HEK293T (cell line): ENCODE data around the gene SHISA7.

Experiments used
- CTCF ChIA-PET: fragments of 350-600 bp; formaldehyde crosslinking; extraction: SDS; loops from one replicate; lab custom pipeline; 2021; ENCODE audit warnings: antibody characterized with exemption, inconsistent platforms; lab: Yijun Ruan, JAX
- POLR2A ChIA-PET: fragments of 350-600 bp; formaldehyde crosslinking; extraction: SDS; loops from one replicate; lab custom pipeline; 2020; ENCODE audit warnings: antibody characterized with exemption, inconsistent platforms; lab: Yijun Ruan, JAX
- DNase-seq: peaks from one replicate; pipeline ENCODE4 v3.0.0; 2012; ENCODE audit warnings: mixed read lengths; ENCODE audit errors: extremely low spot score
- ARNT ChIP-seq: fragments of 450-650 bp; IDR thresholded peaks from 2 replicates; pipeline ENCODE4 v1.6.1; 2017; ENCODE audit warnings: mild to moderate bottlenecking
- BHLHE40 ChIP-seq: fragments of 450-650 bp; IDR thresholded peaks from 2 replicates; pipeline ENCODE4 v1.6.1; 2016; ENCODE audit warnings: mild to moderate bottlenecking, moderate library complexity, borderline replicate concordance
- CTBP1 ChIP-seq: fragments of 450-650 bp; IDR thresholded peaks from 2 replicates; pipeline ENCODE4 v1.6.1; 2016; ENCODE audit warnings: borderline replicate concordance
- ELF4 ChIP-seq: fragments of 450-650 bp; IDR thresholded peaks from 2 replicates; pipeline ENCODE4 v1.6.1; 2017; ENCODE audit warnings: antibody characterized with exemption
- FOXA1 ChIP-seq: fragments of 450-650 bp; IDR thresholded peaks from 2 replicates; pipeline ENCODE4 v1.6.1; 2016; ENCODE audit warnings: mild to moderate bottlenecking
- FOXK2 ChIP-seq: fragments of 450-650 bp; IDR thresholded peaks from 2 replicates; pipeline ENCODE4 v1.6.1; 2016; ENCODE audit warnings: mild to moderate bottlenecking
- FOXM1 ChIP-seq: fragments of 450-650 bp; IDR thresholded peaks from 2 replicates; pipeline ENCODE4 v1.6.1; 2017; ENCODE audit warnings: mild to moderate bottlenecking, borderline replicate concordance
- HDGF ChIP-seq: fragments of 450-650 bp; IDR thresholded peaks from 2 replicates; pipeline ENCODE4 v1.6.1; 2017; ENCODE audit warnings: antibody characterized with exemption, borderline replicate concordance
- L3MBTL2 ChIP-seq: fragments of 450-650 bp; conservative IDR thresholded peaks from 2 replicates; pipeline ENCODE4 v1.6.1; 2016; ENCODE audit warnings: mild to moderate bottlenecking
- LEF1 ChIP-seq: fragments of 450-650 bp; IDR thresholded peaks from 2 replicates; pipeline ENCODE4 v1.6.1; 2017; ENCODE audit warnings: mild to moderate bottlenecking, borderline replicate concordance
- NFRKB ChIP-seq: fragments of 450-650 bp; IDR thresholded peaks from 2 replicates; pipeline ENCODE4 v1.6.1; 2016; ENCODE audit warnings: mild to moderate bottlenecking, moderate library complexity
- SP1 ChIP-seq: fragments of 450-650 bp; IDR thresholded peaks from 2 replicates; pipeline ENCODE4 v1.6.1; 2017
- SUZ12 ChIP-seq: fragments of 450-650 bp; IDR thresholded peaks from 2 replicates; pipeline ENCODE4 v1.6.1; 2016; ENCODE audit warnings: mild to moderate bottlenecking
- TARDBP ChIP-seq: fragments of 450-650 bp; IDR thresholded peaks from 2 replicates; pipeline ENCODE4 v1.6.1; 2016
- ZNF384 ChIP-seq: fragments of 450-650 bp; IDR thresholded peaks from 2 replicates; pipeline ENCODE4 v1.6.1; 2016
- TF ChIP-seq, protein P1 (sequence below): fragments of 450-650 bp; IDR thresholded peaks from 2 replicates; pipeline ENCODE4 v1.6.1; 2016

The SHISA7 gene

DNA sequence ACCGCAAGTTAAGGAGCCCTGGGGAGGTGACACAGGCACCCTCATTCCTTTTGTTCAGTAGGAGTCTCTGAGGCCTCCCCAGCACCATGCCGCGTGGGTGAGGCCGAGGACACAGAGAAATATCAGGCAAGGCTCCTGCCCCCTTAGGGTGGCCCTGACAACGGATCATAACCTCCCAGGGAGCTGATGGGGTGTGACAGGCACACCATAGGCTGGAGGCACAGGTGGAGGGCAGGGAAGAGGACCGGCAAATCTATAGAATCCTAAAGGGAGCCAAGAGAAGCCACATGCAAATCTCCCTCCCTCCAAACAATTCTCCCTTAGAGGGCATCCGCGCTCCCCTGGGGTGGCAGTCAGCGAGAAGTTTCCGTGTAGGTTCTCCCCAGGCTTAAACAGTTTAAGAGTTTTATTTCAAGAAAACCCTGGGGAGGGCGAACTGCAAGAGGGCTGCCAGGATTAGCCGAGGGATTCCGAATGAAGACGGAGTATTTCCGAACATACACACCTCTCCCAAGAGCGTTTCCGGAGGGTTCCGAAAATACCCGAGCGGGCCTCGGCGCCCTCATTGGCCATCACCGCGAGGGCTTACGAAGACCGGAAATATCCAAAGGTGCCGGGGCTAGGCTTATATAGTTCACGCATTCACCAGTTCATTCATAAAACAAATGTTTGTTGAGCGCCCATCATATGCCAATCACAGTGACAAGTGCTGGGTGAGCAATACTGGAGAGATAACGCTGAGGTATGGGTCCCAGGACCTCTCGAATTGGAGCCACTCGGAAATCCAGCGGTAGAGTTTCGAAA is 58.0 kb downstream of the SHISA7 start:
- TF ChIP-seq LEF1 (no peak), L3MBTL2 (peak; percentile 54), FOXK2 (no peak), SUZ12 (no peak)
- TF ChIP-seq, protein P1, sequence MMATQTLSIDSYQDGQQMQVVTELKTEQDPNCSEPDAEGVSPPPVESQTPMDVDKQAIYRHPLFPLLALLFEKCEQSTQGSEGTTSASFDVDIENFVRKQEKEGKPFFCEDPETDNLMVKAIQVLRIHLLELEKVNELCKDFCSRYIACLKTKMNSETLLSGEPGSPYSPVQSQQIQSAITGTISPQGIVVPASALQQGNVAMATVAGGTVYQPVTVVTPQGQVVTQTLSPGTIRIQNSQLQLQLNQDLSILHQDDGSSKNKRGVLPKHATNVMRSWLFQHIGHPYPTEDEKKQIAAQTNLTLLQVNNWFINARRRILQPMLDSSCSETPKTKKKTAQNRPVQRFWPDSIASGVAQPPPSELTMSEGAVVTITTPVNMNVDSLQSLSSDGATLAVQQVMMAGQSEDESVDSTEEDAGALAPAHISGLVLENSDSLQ = peak; percentile 45
- POLR2A ChIA-PET = interaction anchor here (0.5 to 2.7 kb wide), 4 partner anchors 10 to 52 kb away, joined by 3 to 13 read pairs (median 4); partner anchors contain the start of gene KMT5C
- peak; percentile 95 for DNase-seq
- CTCF ChIA-PET = no interaction called here

DNA sequence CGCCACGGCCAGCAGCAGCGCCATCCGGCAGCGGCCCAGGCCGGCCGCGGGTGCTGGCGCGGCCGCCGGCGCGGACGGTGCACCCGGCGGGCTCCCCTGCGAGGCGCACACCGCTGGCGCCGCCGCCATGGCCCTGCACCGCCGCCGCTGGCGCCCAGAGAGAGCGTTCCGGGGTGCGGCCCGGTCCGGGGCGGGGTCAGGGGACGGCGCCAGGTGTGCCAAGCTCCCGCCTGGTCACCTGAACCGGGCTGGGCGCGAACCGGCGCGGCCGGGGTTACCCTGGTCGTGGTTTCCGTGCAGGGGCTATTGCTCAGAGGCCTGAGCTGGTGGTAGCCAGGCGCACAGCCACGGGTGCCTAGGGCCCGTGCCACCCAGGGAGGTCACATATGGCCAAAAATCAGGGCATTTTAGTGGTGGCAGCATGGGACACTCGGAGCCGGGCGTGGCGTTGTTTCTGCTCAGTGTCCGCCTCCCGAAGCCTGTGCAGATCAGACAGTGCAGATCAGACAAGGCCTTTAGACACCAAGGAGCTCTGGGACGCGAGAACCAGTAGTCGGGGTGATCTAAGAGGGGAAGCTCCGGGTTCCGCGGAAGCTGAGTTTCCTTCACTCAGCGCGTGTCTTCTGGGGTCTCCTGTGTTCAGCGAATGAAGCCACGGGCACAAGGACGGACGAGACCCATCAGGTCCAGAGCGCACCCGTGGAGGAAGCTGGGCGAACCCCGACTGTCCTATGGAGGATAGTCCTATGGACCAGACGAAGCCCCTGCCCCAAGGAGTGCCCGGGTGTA is 58.8 kb downstream of the SHISA7 start, which contains the start of gene TMEM238:
TMEM238 (minus strand) TSS at position 162 of the 789 bp plus-strand sequence; CDS start at position 129, 33 bp downstream.
- ChIA-PET CTCF (no interaction called here), POLR2A (interaction anchor here (0.5 to 2.7 kb wide), 6 partner anchors 9 to 338 kb away, joined by 3 to 13 read pairs (median 4); partner anchors contain the start of gene KMT5C)
- no peak for DNase-seq
- TF ChIP-seq L3MBTL2 (no peak), SP1 (no peak), SUZ12 (no peak), HDGF (no peak), CTBP1 (no peak), FOXA1 (no peak), FOXK2 (no peak), ARNT (no peak), ZNF384 (no peak), NFRKB (no peak), BHLHE40 (no peak), FOXM1 (no peak), ELF4 (no peak), TARDBP (no peak)
- TF ChIP-seq, protein P1 = no peak

DNA sequence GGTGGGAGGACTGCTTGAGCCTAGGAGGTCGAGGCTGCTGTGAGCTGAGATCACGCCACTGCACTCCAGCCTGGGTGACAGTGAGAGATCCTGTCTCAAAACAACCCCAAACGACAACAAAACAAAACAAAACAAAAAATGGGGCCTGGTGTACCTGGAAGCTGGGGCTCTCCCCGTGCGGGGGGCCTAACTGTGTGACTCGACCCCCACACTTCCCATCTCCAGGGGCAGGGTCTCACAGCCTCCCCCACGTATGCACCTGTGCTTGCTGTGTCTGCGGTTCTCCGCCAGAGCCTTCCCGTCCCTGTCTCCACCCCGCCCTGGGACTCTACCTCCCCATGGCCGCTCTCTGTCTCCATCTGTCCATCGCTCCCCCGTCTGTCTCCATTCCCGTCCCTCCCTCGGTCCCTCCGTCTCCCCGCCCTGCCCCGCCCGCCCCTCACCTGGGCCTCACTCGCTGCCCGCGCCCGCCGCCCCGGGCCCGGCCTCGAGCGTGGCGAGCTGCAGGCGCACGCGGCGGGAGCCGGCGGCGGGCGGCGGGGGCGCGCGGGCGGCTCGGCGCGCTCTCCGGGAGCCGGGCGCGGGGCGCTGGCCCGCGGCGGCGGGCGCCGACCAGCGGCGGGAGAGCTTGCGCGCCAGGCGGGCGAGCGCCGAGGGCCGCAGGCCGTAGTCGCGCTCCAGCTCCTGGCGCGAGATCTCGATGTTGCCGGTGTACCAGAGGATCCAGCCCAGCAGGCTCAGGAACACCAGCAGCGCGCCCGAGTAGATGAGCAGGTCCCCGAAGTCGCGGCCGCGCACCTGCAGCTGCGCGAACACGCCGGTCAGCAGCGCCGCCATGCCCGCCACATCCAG is 59.6 kb downstream of the SHISA7 start:
- no peak for DNase-seq
- CTCF ChIA-PET = no interaction called here
- POLR2A ChIA-PET = interaction anchor here (1.0 to 2.7 kb wide), 2 partner anchors 35 to 44 kb away, joined by 5 to 13 read pairs; partner anchors contain the start of gene KMT5C
- TF ChIP-seq FOXA1 (no peak), NFRKB (no peak), TARDBP (no peak), LEF1 (no peak), HDGF (no peak), ELF4 (no peak), FOXM1 (no peak), CTBP1 (no peak), BHLHE40 (no peak), ARNT (no peak), ZNF384 (no peak), FOXK2 (no peak), L3MBTL2 (no peak), SP1 (no peak), SUZ12 (no peak)
- TF ChIP-seq, protein P1 = no peak

DNA sequence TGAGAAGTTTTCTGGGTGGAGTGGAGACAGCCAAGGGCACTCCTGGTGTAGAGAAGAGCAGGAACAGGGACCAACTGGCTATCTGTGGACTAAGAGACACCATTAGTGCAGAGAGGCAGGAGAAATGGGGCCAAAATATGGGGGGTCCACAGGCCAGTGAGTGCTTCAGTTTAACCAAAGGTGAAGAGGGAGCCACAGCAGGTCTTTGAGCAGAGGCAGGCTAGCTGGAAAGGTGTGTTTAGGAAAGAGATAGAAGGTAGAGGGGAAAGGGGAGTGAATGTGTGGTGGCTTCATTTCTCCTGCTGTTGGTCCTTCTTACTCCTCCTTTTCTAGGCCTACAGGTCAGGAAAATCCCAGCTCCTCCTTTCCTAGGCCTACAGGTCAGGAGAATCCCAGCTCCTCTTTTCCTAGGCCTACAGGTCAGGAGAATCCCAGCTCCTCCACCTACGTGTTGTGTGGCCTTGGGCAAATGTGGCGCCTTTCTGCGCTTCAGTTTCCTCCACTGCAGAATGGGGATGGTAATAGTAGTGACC is 60.5 kb downstream of the SHISA7 start:
- ChIA-PET POLR2A (interaction anchor here (0.7 to 2.7 kb wide), 2 partner anchors 25 to 43 kb away, joined by 3 to 13 read pairs; partner anchors contain the start of gene KMT5C), CTCF (no interaction called here)
- DNase-seq = no peak
- no peak for TF ChIP-seq SUZ12
- TF ChIP-seq FOXM1 = no peak
- no peak for TF ChIP-seq CTBP1
- TF ChIP-seq ELF4 = no peak
- TF ChIP-seq ARNT = no peak
- TF ChIP-seq FOXK2 = no peak
- TF ChIP-seq, protein P1 = no peak
- no peak for TF ChIP-seq TARDBP
